Lower lobe of right lung (tissue), 2 donors: ENCODE measurements around the gene PCA3. TPM values are rescaled to one million over a fixed set of nuclear protein-coding genes. Genes with fewer than 3 reads are reported as not detected.

Experiments
- ATAC-seq, 2 donors: fragments of 200-7000 bp; cut with Tn5 transposase; one replicate each; pipeline ENCODE4 v1.9.1; 2020 to 2022; ENCODE audit warnings: mild to moderate bottlenecking in 2 of 2, moderate library complexity in 2 of 2
- DNase-seq: peaks from one replicate; pipeline ENCODE4 v3.0.0-alpha.2; 2020
- H3K27ac ChIP-seq: fragments of 200-600 bp; one replicate; pipeline ENCODE4 v1.8.0; 2022
- H3K27me3 ChIP-seq: fragments of 200-600 bp; one replicate; pipeline ENCODE4 v1.8.0; 2022; ENCODE audit warnings: low read depth
- H3K36me3 ChIP-seq: fragments of 200-600 bp; one replicate; pipeline ENCODE4 v1.8.0; 2022; ENCODE audit warnings: mild to moderate bottlenecking
- H3K4me1 ChIP-seq: fragments of 200-600 bp; one replicate; pipeline ENCODE4 v1.8.0; 2022
- H3K4me3 ChIP-seq: fragments of 200-600 bp; one replicate; pipeline ENCODE4 v1.8.0; 2022; ENCODE audit warnings: mild to moderate bottlenecking
- H3K9me3 ChIP-seq: fragments of 200-600 bp; one replicate; pipeline ENCODE4 v1.8.0; 2022
- CTCF ChIP-seq: fragments of 200-600 bp; IDR thresholded peaks from one replicate; pipeline ENCODE4 v1.8.0; 2022; ENCODE audit warnings: antibody characterized with exemption, mild to moderate bottlenecking
- intact Hi-C: fragments of 100-400 bp; cut with DNase I; formaldehyde crosslinking; loops from one replicate; pipeline ENCODE4 v1.11.0; 2022
- total RNA-seq: library from RNA; stranded (reverse); fragmentation: NEBNext Ultra II Directional; extraction: Animal tissue kit (Norgen Biotek cat#: 25700); gene quantifications from one replicate; pipeline ENCODE4 v1.2.1, GENCODE V29; 2021
- donor health status: DM: no; HTN: yes; CAD: no; lungs with severe emphysema.

PCA3 gene
- total RNA-seq, 1 donor from 2014 or later, result not detected

DNA sequence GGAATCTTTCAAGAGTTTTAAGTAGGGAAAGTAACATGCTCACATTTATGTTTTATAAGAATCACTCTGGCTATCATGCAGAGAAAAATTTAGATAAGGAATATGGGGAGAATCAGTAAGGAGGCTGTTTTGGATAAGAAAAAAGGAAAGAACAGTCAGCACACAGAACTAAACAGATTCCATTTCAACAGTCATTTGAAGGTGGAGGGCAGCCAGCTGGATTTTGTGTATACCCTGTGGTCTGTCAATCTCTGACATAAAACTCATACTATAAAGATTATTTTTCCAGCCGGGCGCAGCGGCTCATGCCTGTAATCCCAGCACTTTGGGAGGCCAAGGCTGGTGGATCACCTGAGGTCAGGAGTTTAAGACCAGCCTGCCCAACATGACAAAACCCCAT lies 64.2 kb downstream of the PCA3 start:
- intact Hi-C loops, result no loop called here
- no peaks in the 10 kb centered on the region for H3K36me3 ChIP-seq
- no peaks in the 10 kb centered on the region for H3K9me3 ChIP-seq
- H3K27me3 ChIP-seq, result no peaks in the 10 kb centered on the region
- ATAC-seq, result no peak
- no peaks in the 10 kb centered on the region for H3K4me1 ChIP-seq
- no peak overlapping the region for H3K4me3 ChIP-seq
- no peak overlapping the region for H3K27ac ChIP-seq
- DNase-seq, result no peak
- no peak for TF ChIP-seq CTCF

DNA sequence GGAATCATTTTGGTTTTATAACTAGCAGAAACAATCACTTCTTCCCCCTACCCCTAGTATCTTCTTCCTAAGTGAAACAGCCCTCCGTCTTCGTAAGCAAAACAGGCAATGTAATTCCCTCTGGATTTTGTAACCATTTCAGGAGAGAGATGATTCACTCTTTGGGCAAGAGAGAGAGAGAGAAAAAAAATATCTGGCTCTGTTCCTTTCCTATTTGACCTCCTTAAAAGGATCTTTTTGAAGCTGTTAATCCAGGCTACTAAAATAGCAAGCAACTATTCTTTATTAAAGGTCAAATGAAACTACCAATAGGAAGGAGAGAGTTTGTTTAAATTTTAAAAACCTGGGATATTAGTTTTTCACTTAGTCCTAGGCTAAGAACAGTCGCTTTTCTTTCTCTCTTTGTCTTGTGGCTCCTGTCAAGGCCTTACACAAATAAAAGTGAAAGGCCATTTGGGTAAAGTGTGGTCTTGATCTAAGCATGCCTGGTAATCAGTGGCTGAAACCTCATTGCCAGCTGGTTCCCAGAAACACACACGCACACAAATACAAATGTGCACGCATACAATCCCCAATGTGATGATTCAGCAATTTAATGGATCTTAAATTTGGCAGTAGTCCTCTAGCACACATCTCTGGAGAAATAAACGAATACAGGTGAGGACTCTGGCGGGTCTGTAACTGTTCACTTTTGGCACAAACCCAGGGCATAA lies 71.5 kb downstream of the PCA3 start:
- no peaks in the 10 kb centered on the region for H3K27me3 ChIP-seq
- peak overlapping the region; percentile 31 for H3K27ac ChIP-seq
- H3K4me3 ChIP-seq, result no peak overlapping the region
- no peaks in the 10 kb centered on the region for H3K4me1 ChIP-seq
- H3K36me3 ChIP-seq, result no peaks in the 10 kb centered on the region
- ATAC-seq, result peak in 1 of 2 donors; percentile 36
- no peak for TF ChIP-seq CTCF
- intact Hi-C loops, result no loop called here
- DNase-seq, result no peak
- H3K9me3 ChIP-seq, result no peaks in the 10 kb centered on the region

Other genes with a start within 250 kb of the PCA3 start
- 13.6 TPM for gene PRUNE2, start 141.7 kb downstream of the PCA3 start, total RNA-seq